ENCODE measurements around the gene SKP1.

Gene SKP1

GRCh38 chr5:134130239-134130945 is 46.4 kb downstream of the SKP1 start:
- DNase-seq (ENCODE audit: low read depth in 2 of 2) = no peak

- DNase-seq (ENCODE audit: low read depth in 2 of 2) = no peak
Observed at GRCh38 chr5:134129411-134130238, 47.1 kb downstream of the SKP1 start.

- DNase-seq (ENCODE audit: low read depth in 2 of 2) = no peak
Observed at GRCh38 chr5:134128648-134128995, 48.1 kb downstream of the SKP1 start.

- DNase-seq (ENCODE audit: low read depth in 2 of 2) = no peak
Observed at GRCh38 chr5:134127988-134128647, 48.6 kb downstream of the SKP1 start.

- peak; percentile 39 to 42 for DNase-seq (ENCODE audit: low read depth in 2 of 2)
Observed at GRCh38 chr5:134127376-134127861, 49.3 kb downstream of the SKP1 start.

GRCh38 chr5:134125039-134126015 is 51.4 kb downstream of the SKP1 start:
- DNase-seq (ENCODE audit: low read depth in 2 of 2) = no peak

- no peak for DNase-seq (ENCODE audit: low read depth in 2 of 2)
Observed at GRCh38 chr5:134124289-134125038, 52.3 kb downstream of the SKP1 start.

- DNase-seq (ENCODE audit: low read depth in 2 of 2) = no peak
Observed at GRCh38 chr5:134123360-134123759, 53.4 kb downstream of the SKP1 start.

- DNase-seq (ENCODE audit: low read depth in 2 of 2) = peak; percentile 36 to 48
Observed at GRCh38 chr5:134122530-134122929, 54.2 kb downstream of the SKP1 start.

- no peak for DNase-seq (ENCODE audit: low read depth in 2 of 2)
Observed at GRCh38 chr5:134120386-134121138, 56.2 kb downstream of the SKP1 start.

GRCh38 chr5:134119720-134120119 is 57.0 kb downstream of the SKP1 start:
- DNase-seq (ENCODE audit: low read depth in 2 of 2) = no peak

GRCh38 chr5:134118212-134118835 is 58.4 kb downstream of the SKP1 start:
- DNase-seq (ENCODE audit: low read depth in 2 of 2) = no peak

GRCh38 chr5:134116789-134117761 is 59.7 kb downstream of the SKP1 start:
- no peak for DNase-seq (ENCODE audit: low read depth in 2 of 2)

GRCh38 chr5:134116286-134116685 is 60.5 kb downstream of the SKP1 start:
- no peak for DNase-seq (ENCODE audit: low read depth in 2 of 2)

GRCh38 chr5:134115806-134116175 is 61.0 kb downstream of the SKP1 start:
- DNase-seq (ENCODE audit: low read depth in 2 of 2) = no peak

GRCh38 chr5:134114886-134115805 is 61.6 kb downstream of the SKP1 start:
- DNase-seq (ENCODE audit: low read depth in 2 of 2) = peak; percentile 78 to 86
